HAP-1 (cell line): Measurements from ENCODE around the gene EFCAB5.
"Not testable (repeated sequence)": the region's sequence is repeated elsewhere in the genome, so short reads cannot be mapped to it uniquely, and the experiment has no call there.

Experiments
- DNase-seq, 2 experiments: peaks; one replicate each; pipeline ENCODE4 v3.0.0-alpha.2; 2016 to 2020; ENCODE audit warnings: low spot score in 2 of 2
- H3K27me3 ChIP-seq: fragments of 250-450 bp; sonication (Bioruptor Pico); 2 replicates; pipeline ENCODE4 v1.5.1; 2020; ENCODE audit warnings: low read depth, mild to moderate bottlenecking, moderate library complexity
- H3K36me3 ChIP-seq: fragments of 250-450 bp; sonication (Bioruptor Pico); replicated peaks from 2 replicates; pipeline ENCODE4 v1.5.1; 2020; ENCODE audit warnings: mild to moderate bottlenecking
- H3K4me1 ChIP-seq: fragments of 250-450 bp; sonication (Bioruptor Pico); 2 replicates; pipeline ENCODE4 v1.5.1; 2020; ENCODE audit warnings: mild to moderate bottlenecking
- H3K4me3 ChIP-seq: fragments of 250-450 bp; sonication (Bioruptor Pico); 2 replicates; pipeline ENCODE4 v1.5.1; 2020; ENCODE audit warnings: mild to moderate bottlenecking, moderate library complexity
- H3K9me3 ChIP-seq: fragments of 250-450 bp; sonication (Bioruptor Pico); 2 replicates; pipeline ENCODE4 v1.5.1; 2020; ENCODE audit warnings: mild to moderate bottlenecking, moderate library complexity
- in situ Hi-C: fragments of 300-500 bp; cut with MboI; formaldehyde crosslinking; loops from 3 replicates; pipeline ENCODE4 v1.14.3; 2020; ENCODE audit warnings: low sequenced_read_pairs, inconsistent platforms, mixed read lengths

The EFCAB5 gene

GRCh38 chr17:30068465-30068864, 127.0 kb downstream of the EFCAB5 start:
- H3K4me3 ChIP-seq, result no peak overlapping the region
- peaks cover 8% of the 10 kb centered on the region for H3K27me3 ChIP-seq
- H3K9me3 ChIP-seq, result 0 out of 2 replicates have a peak, but pooled peaks cover 3% of the 10 kb centered on the region
- in situ Hi-C loops, result no loop called here
- H3K4me1 ChIP-seq, result no peaks in the 10 kb centered on the region
- no peaks in the 10 kb centered on the region for H3K36me3 ChIP-seq
- no peak for DNase-seq

GRCh38 chr17:30074254-30074653, 132.8 kb downstream of the EFCAB5 start:
- Histone ChIP-seq H3K4me3 (no peak overlapping the region), H3K9me3 (no peaks in the 10 kb centered on the region), H3K27me3 (peaks cover 14% of the 10 kb centered on the region; the same call in 1 of the 2 replicates), H3K36me3 (no peaks in the 10 kb centered on the region), H3K4me1 (no peaks in the 10 kb centered on the region)
- in situ Hi-C loops, result no loop called here
- no peak for DNase-seq

- no peaks in the 10 kb centered on the region for H3K36me3 ChIP-seq
- no peaks in the 10 kb centered on the region for H3K4me1 ChIP-seq
- in situ Hi-C loops, result loop anchor here (25.0 kb wide), 1 partner anchor 437 kb away; no protein-coding TSS in a partner anchor
- peaks cover 14% of the 10 kb centered on the region; the same call in 1 of the 2 replicates for H3K27me3 ChIP-seq
- H3K4me3 ChIP-seq, result no peak overlapping the region
- DNase-seq, result no peak
- H3K9me3 ChIP-seq, result no peaks in the 10 kb centered on the region
Measured at GRCh38 chr17:30074730-30075129, 133.3 kb downstream of the EFCAB5 start.

- no peaks in the 10 kb centered on the region for H3K9me3 ChIP-seq
- no peak for DNase-seq
- in situ Hi-C loops, result loop anchor here (25.0 kb wide), 1 partner anchor 445 kb away; no protein-coding TSS in a partner anchor
- H3K27me3 ChIP-seq, result 0 out of 2 replicates have a peak, but pooled peaks cover 6% of the 10 kb centered on the region
- H3K4me1 ChIP-seq, result no peaks in the 10 kb centered on the region
- H3K36me3 ChIP-seq, result no peaks in the 10 kb centered on the region
- H3K4me3 ChIP-seq, result no peak overlapping the region
Measured at GRCh38 chr17:30082773-30083172, 141.3 kb downstream of the EFCAB5 start.

GRCh38 chr17:30084788-30085187, 143.4 kb downstream of the EFCAB5 start:
- no peaks in the 10 kb centered on the region for H3K9me3 ChIP-seq
- no peaks in the 10 kb centered on the region for H3K36me3 ChIP-seq
- H3K27me3 ChIP-seq, result no peaks in the 10 kb centered on the region
- H3K4me1 ChIP-seq, result no peaks in the 10 kb centered on the region
- no peak overlapping the region for H3K4me3 ChIP-seq
- DNase-seq, result no peak
- in situ Hi-C loops, result loop anchor here (25.0 kb wide), 1 partner anchor 447 kb away; no protein-coding TSS in a partner anchor

- DNase-seq, result no peak
- no peaks in the 10 kb centered on the region for H3K4me1 ChIP-seq
- 0 out of 2 replicates have a peak, but pooled peaks cover 3% of the 10 kb centered on the region for H3K27me3 ChIP-seq
- in situ Hi-C loops, result loop anchor here (25.0 kb wide), 1 partner anchor 450 kb away; no protein-coding TSS in a partner anchor
- no peaks in the 10 kb centered on the region for H3K36me3 ChIP-seq
- no peaks in the 10 kb centered on the region for H3K9me3 ChIP-seq
- no peak overlapping the region for H3K4me3 ChIP-seq
Measured at GRCh38 chr17:30086896-30087295, 145.5 kb downstream of the EFCAB5 start.

GRCh38 chr17:30087431-30087830, 146.0 kb downstream of the EFCAB5 start:
- H3K27me3 ChIP-seq, H3K4me3 ChIP-seq, H3K9me3 ChIP-seq, DNase-seq, H3K4me1 ChIP-seq, H3K36me3 ChIP-seq: not testable (repeated sequence)
- in situ Hi-C loops, result loop anchor here (25.0 kb wide), 1 partner anchor 450 kb away; no protein-coding TSS in a partner anchor

- Histone ChIP-seq H3K4me1 (no peaks in the 10 kb centered on the region), H3K9me3 (no peaks in the 10 kb centered on the region), H3K4me3 (no peak overlapping the region), H3K27me3 (0 out of 2 replicates have a peak, but pooled peaks cover 3% of the 10 kb centered on the region), H3K36me3 (no peaks in the 10 kb centered on the region)
- no peak for DNase-seq
- in situ Hi-C loops, result loop anchor here (25.0 kb wide), 1 partner anchor 454 kb away; no protein-coding TSS in a partner anchor
Measured at GRCh38 chr17:30091121-30091670, 149.8 kb downstream of the EFCAB5 start.

- H3K27me3 ChIP-seq, result 0 out of 2 replicates have a peak, but pooled peaks cover 3% of the 10 kb centered on the region
- H3K9me3 ChIP-seq, result no peaks in the 10 kb centered on the region
- in situ Hi-C loops, result loop anchor here (25.0 kb wide), 1 partner anchor 454 kb away; no protein-coding TSS in a partner anchor
- H3K4me1 ChIP-seq, result no peaks in the 10 kb centered on the region
- DNase-seq, result no peak
- H3K4me3 ChIP-seq, result no peak overlapping the region
- H3K36me3 ChIP-seq, result no peaks in the 10 kb centered on the region
Measured at GRCh38 chr17:30091771-30092170, 150.3 kb downstream of the EFCAB5 start.

- Histone ChIP-seq H3K27me3 (0 out of 2 replicates have a peak, but pooled peaks cover 3% of the 10 kb centered on the region), H3K36me3 (no peaks in the 10 kb centered on the region), H3K4me1 (no peaks in the 10 kb centered on the region), H3K4me3 (no peak overlapping the region), H3K9me3 (no peaks in the 10 kb centered on the region)
- in situ Hi-C loops, result loop anchor here (25.0 kb wide), 1 partner anchor 456 kb away; no protein-coding TSS in a partner anchor
- no peak for DNase-seq
Measured at GRCh38 chr17:30092886-30093285, 151.5 kb downstream of the EFCAB5 start.

GRCh38 chr17:30093463-30094147, 152.2 kb downstream of the EFCAB5 start:
- Histone ChIP-seq H3K4me1 (no peaks in the 10 kb centered on the region), H3K9me3 (no peaks in the 10 kb centered on the region), H3K27me3 (0 out of 2 replicates have a peak, but pooled peaks cover 3% of the 10 kb centered on the region), H3K4me3 (no peak overlapping the region), H3K36me3 (no peaks in the 10 kb centered on the region)
- peak; percentile 47 to 76 for DNase-seq
- in situ Hi-C loops, result loop anchor here (25.0 kb wide), 1 partner anchor 456 kb away; no protein-coding TSS in a partner anchor

GRCh38 chr17:30095507-30096244, 154.2 kb downstream of the EFCAB5 start:
- no peaks in the 10 kb centered on the region for H3K4me1 ChIP-seq
- 0 out of 2 replicates have a peak, but pooled peaks cover 3% of the 10 kb centered on the region for H3K27me3 ChIP-seq
- DNase-seq, result peak; percentile 46 to 74
- no peaks in the 10 kb centered on the region for H3K9me3 ChIP-seq
- H3K36me3 ChIP-seq, result no peaks in the 10 kb centered on the region
- H3K4me3 ChIP-seq, result no peak overlapping the region
- in situ Hi-C loops, result loop anchor here (25.0 kb wide), 1 partner anchor 458 kb away; no protein-coding TSS in a partner anchor

GRCh38 chr17:30101686-30102390, 160.4 kb downstream of the EFCAB5 start:
- no peak overlapping the region for H3K4me3 ChIP-seq
- no peaks in the 10 kb centered on the region for H3K9me3 ChIP-seq
- H3K4me1 ChIP-seq, result no peaks in the 10 kb centered on the region; the same call in 1 of the 2 replicates
- no peak for DNase-seq
- in situ Hi-C loops, result loop anchor here (10.0 to 25.0 kb wide), 3 partner anchors 233 to 610 kb away; partner anchors contain the start of gene TMIGD1
- no peaks in the 10 kb centered on the region for H3K36me3 ChIP-seq
- no peaks in the 10 kb centered on the region for H3K27me3 ChIP-seq
